Endodermal cell (in vitro differentiated cells): ENCODE measurements around the gene ZBTB20. TPM values are rescaled to one million over a fixed set of nuclear protein-coding genes. Genes with fewer than 3 reads are reported as not detected.

Source experiments
- DNase-seq: peaks from one replicate; pipeline ENCODE4 v3.0.0-alpha.2; 2017
- H3K27ac ChIP-seq: 2 replicates; pipeline ENCODE4 v1.5.1; 2013; ENCODE audit warnings: mild to moderate bottlenecking, low read depth, low read length, moderate library complexity
- H3K27me3 ChIP-seq: 2 replicates; pipeline ENCODE4 v1.6.1; 2013; ENCODE audit warnings: mild to moderate bottlenecking, low read length, moderate library complexity; ENCODE audit not compliant: insufficient read depth, control insufficient read depth, poor library complexity, severe bottlenecking
- H3K36me3 ChIP-seq: 2 replicates; pipeline ENCODE4 v1.7.0; 2013; ENCODE audit warnings: mild to moderate bottlenecking, low read length, moderate library complexity; ENCODE audit not compliant: control insufficient read depth, insufficient read depth
- H3K4me1 ChIP-seq: one replicate; pipeline ENCODE4 v1.7.0; 2013; ENCODE audit warnings: low read length; ENCODE audit not compliant: control insufficient read depth, insufficient read depth
- H3K4me3 ChIP-seq: 2 replicates; pipeline ENCODE4 v1.5.1; 2013; ENCODE audit warnings: mild to moderate bottlenecking, low read length, moderate library complexity
- H3K9ac ChIP-seq: 2 replicates; pipeline ENCODE4 v1.6.1; 2013; ENCODE audit warnings: mild to moderate bottlenecking, low read length, moderate library complexity; ENCODE audit not compliant: poor library complexity, severe bottlenecking; ENCODE audit errors: extremely low read depth
- H3K9me3 ChIP-seq: 2 replicates; pipeline ENCODE4 v1.6.1; 2013; ENCODE audit warnings: mild to moderate bottlenecking, low read length, moderate library complexity; ENCODE audit not compliant: control insufficient read depth
- H3K27ac Mint-ChIP-seq: 2 replicates; pipeline ENCODE4 v1.8.0; 2020; ENCODE audit warnings: mixed read lengths
- H3K27me3 Mint-ChIP-seq: 2 replicates; pipeline ENCODE4 v1.8.0; 2021; ENCODE audit warnings: mild to moderate bottlenecking, mixed read lengths; ENCODE audit not compliant: insufficient read depth
- H3K36me3 Mint-ChIP-seq: 2 replicates; pipeline ENCODE4 v1.8.0; 2020; ENCODE audit warnings: low read depth, mixed read lengths
- H3K4me1 Mint-ChIP-seq: 2 replicates; pipeline ENCODE4 v1.8.0; 2020; ENCODE audit warnings: mixed read lengths
- H3K4me3 Mint-ChIP-seq: 2 replicates; pipeline ENCODE4 v1.8.0; 2020; ENCODE audit warnings: mild to moderate bottlenecking, moderate library complexity, mixed read lengths
- H3K9me3 Mint-ChIP-seq: 2 replicates; pipeline ENCODE4 v1.8.0; 2020; ENCODE audit warnings: mild to moderate bottlenecking, mixed read lengths
- WGBS, 2 experiments: methylation state at CpG; one replicate each; pipeline versions ENCODE4 v1.1.5 to v1.1.7; 2013; ENCODE audit warnings: missing lambda C conversion rate in 2 of 2, mixed read lengths in 1 of 2; ENCODE audit not compliant: insufficient coverage in 1 of 2, insufficient read length in 1 of 2; 5-methylcytosine and 5-hydroxymethylcytosine counted together
- total RNA-seq, 2 donors: library from RNA; stranded (reverse); fragmentation: NEBNext Ultra II Directional in 1 of 2; extraction: Animal tissue kit (Norgen Biotek cat#: 25700) in 1 of 2; gene quantifications; 2 replicates in 1 of 2; 3 replicates in 1 of 2; pipeline ENCODE4 v1.2.1, GENCODE V29; 2021
- TF ChIP-seq, protein P1 (sequence below): fragments of 200-600 bp; sonication (generic); conservative IDR thresholded peaks from 2 replicates; pipeline ENCODE4 v1.5.0; 2021; ENCODE audit warnings: antibody characterized with exemption, mild to moderate bottlenecking

The ZBTB20 gene
- total RNA-seq, 2 donors from 2014 or later, result 1.6 to 2.9 TPM

DNA sequence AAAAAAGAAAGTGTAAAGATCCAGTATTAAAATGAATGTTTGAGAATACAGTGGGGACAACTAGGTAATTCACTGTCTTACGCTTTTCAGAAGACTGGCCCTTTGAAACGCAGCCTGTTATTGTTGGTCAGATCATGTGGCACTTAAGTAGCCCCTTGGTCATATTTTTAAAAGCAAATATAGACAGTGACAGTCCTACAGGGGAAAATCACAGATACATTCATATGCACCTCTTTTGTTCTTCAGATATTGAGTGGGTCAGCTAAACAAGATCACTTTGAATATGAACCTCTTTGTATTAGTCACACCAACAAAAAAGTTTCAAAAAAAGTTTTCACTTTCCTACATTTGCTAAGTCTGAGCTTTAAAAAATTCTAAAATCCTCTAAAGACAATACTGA is 817.3 kb downstream of the ZBTB20 start:
- H3K36me3 Mint-ChIP-seq, result no peaks in the 10 kb centered on the region
- WGBS, 2 experiments, result 94 to 100% methylated on average over 2 of the region's 2 CpGs
- TF ChIP-seq, protein P1, sequence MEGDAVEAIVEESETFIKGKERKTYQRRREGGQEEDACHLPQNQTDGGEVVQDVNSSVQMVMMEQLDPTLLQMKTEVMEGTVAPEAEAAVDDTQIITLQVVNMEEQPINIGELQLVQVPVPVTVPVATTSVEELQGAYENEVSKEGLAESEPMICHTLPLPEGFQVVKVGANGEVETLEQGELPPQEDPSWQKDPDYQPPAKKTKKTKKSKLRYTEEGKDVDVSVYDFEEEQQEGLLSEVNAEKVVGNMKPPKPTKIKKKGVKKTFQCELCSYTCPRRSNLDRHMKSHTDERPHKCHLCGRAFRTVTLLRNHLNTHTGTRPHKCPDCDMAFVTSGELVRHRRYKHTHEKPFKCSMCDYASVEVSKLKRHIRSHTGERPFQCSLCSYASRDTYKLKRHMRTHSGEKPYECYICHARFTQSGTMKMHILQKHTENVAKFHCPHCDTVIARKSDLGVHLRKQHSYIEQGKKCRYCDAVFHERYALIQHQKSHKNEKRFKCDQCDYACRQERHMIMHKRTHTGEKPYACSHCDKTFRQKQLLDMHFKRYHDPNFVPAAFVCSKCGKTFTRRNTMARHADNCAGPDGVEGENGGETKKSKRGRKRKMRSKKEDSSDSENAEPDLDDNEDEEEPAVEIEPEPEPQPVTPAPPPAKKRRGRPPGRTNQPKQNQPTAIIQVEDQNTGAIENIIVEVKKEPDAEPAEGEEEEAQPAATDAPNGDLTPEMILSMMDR, result no peak
- H3K27me3 Mint-ChIP-seq, result no peaks in the 10 kb centered on the region
- H3K4me3 ChIP-seq, result no peak overlapping the region
- no peaks in the 10 kb centered on the region for H3K9me3 Mint-ChIP-seq
- H3K9ac ChIP-seq, result no peak overlapping the region
- no peak for DNase-seq
- H3K9me3 ChIP-seq, result no peaks in the 10 kb centered on the region
- H3K4me1 ChIP-seq, result peaks cover under 1% of the 10 kb centered on the region
- no peak overlapping the region for H3K27ac ChIP-seq
- no peak overlapping the region for H3K27ac Mint-ChIP-seq
- H3K36me3 ChIP-seq, result no peaks in the 10 kb centered on the region
- H3K4me3 Mint-ChIP-seq, result no peak overlapping the region
- peaks cover 7% of the 10 kb centered on the region for H3K4me1 Mint-ChIP-seq
- no peaks in the 10 kb centered on the region for H3K27me3 ChIP-seq

- Mint-ChIP-seq H3K27me3 (no peaks in the 10 kb centered on the region), H3K4me3 (no peak overlapping the region), H3K27ac (no peak overlapping the region), H3K4me1 (peaks cover 21% of the 10 kb centered on the region), H3K9me3 (no peaks in the 10 kb centered on the region), H3K36me3 (no peaks in the 10 kb centered on the region)
- WGBS, 2 experiments, result 90 to 100% methylated on average over 1 to 3 of the region's 3 CpGs
- Histone ChIP-seq H3K4me3 (no peak overlapping the region), H3K27me3 (no peaks in the 10 kb centered on the region), H3K36me3 (no peaks in the 10 kb centered on the region), H3K9me3 (no peaks in the 10 kb centered on the region), H3K9ac (no peak overlapping the region), H3K27ac (no peak overlapping the region), H3K4me1 (peaks cover 8% of the 10 kb centered on the region)
- TF ChIP-seq, protein P1, result no peak
- DNase-seq, result no peak
Measured at GRCh38 chr3:114328345-114328744, 818.7 kb downstream of the ZBTB20 start.

GRCh38 chr3:114327665-114328064 is 819.4 kb downstream of the ZBTB20 start:
- H3K4me1 Mint-ChIP-seq, result peaks cover 23% of the 10 kb centered on the region
- no peaks in the 10 kb centered on the region for H3K27me3 ChIP-seq
- no peak overlapping the region for H3K4me3 ChIP-seq
- H3K36me3 ChIP-seq, result no peaks in the 10 kb centered on the region
- H3K4me1 ChIP-seq, result peaks cover 10% of the 10 kb centered on the region
- no peaks in the 10 kb centered on the region for H3K27me3 Mint-ChIP-seq
- no peaks in the 10 kb centered on the region for H3K9me3 Mint-ChIP-seq
- H3K9ac ChIP-seq, result no peak overlapping the region
- DNase-seq, result no peak
- no peak overlapping the region for H3K27ac ChIP-seq
- no peaks in the 10 kb centered on the region for H3K36me3 Mint-ChIP-seq
- TF ChIP-seq, protein P1, result no peak
- no peak overlapping the region for H3K4me3 Mint-ChIP-seq
- WGBS, 2 experiments, result 96 to 100% methylated on average over 1 to 4 of the region's 4 CpGs
- no peak overlapping the region for H3K27ac Mint-ChIP-seq
- H3K9me3 ChIP-seq, result no peaks in the 10 kb centered on the region
